ENCODE results near the gene RHOF. TPM values are rescaled to one million over a fixed set of nuclear protein-coding genes. Genes with fewer than 3 reads are reported as not detected.

RHOF gene
- total RNA-seq, 4 donors from 2014 or later: 22.8 to 105 (median 69.9) TPM

- intact Hi-C loops (cut with DNase I): no loop called here
- Histone ChIP-seq H3K4me1 (peaks cover 28 to 29% of the 10 kb centered on the region in 2 donors), H3K27me3 (no peaks in the 10 kb centered on the region), H3K27ac (peak overlapping the region; percentile 77 to 83 (median 81)), H3K4me3 (replicated peaks in 1 of 3) (no peak overlapping the region), H3K9me3 (no peaks in the 10 kb centered on the region), H3K36me3 (no peaks in the 10 kb centered on the region)
- peak; percentile 97 for DNase-seq
- TF ChIP-seq, protein P1, sequence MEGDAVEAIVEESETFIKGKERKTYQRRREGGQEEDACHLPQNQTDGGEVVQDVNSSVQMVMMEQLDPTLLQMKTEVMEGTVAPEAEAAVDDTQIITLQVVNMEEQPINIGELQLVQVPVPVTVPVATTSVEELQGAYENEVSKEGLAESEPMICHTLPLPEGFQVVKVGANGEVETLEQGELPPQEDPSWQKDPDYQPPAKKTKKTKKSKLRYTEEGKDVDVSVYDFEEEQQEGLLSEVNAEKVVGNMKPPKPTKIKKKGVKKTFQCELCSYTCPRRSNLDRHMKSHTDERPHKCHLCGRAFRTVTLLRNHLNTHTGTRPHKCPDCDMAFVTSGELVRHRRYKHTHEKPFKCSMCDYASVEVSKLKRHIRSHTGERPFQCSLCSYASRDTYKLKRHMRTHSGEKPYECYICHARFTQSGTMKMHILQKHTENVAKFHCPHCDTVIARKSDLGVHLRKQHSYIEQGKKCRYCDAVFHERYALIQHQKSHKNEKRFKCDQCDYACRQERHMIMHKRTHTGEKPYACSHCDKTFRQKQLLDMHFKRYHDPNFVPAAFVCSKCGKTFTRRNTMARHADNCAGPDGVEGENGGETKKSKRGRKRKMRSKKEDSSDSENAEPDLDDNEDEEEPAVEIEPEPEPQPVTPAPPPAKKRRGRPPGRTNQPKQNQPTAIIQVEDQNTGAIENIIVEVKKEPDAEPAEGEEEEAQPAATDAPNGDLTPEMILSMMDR (IDR thresholded peaks at IDR 0.05): peak in 1 of 6 experiments; percentile 12
- peak in 1 of 2 donors; percentile 41 for TF ChIP-seq POLR2A (IDR thresholded peaks at IDR 0.05)
- WGBS, 2 donors: 27 to 30% methylated on average over 6 to 8 of the region's 12 CpGs
Measured at GRCh38 chr12:121753844-121754264, 39.6 kb downstream of the RHOF start.

GRCh38 chr12:121751749-121752351, 41.6 kb downstream of the RHOF start:
- no peak for TF ChIP-seq POLR2A (IDR thresholded peaks at IDR 0.05)
- TF ChIP-seq, protein P1 (IDR thresholded peaks at IDR 0.05): no peak
- H3K9me3 ChIP-seq: no peaks in the 10 kb centered on the region
- no peaks in the 10 kb centered on the region for H3K36me3 ChIP-seq
- no peak for DNase-seq
- no peaks in the 10 kb centered on the region for H3K27me3 ChIP-seq
- no peak overlapping the region for H3K4me3 ChIP-seq (replicated peaks in 1 of 3)
- peaks cover 28 to 29% of the 10 kb centered on the region in 2 donors for H3K4me1 ChIP-seq
- WGBS, 2 donors: 94 to 96% methylated on average over 3 to 11 of the region's 12 CpGs
- intact Hi-C loops (cut with DNase I): no loop called here
- H3K27ac ChIP-seq: peak overlapping the region in 1 of 3 donors; percentile 77

GRCh38 chr12:121751034-121751433, 42.5 kb downstream of the RHOF start:
- Histone ChIP-seq H3K4me3 (replicated peaks in 1 of 3) (no peak overlapping the region), H3K27me3 (no peaks in the 10 kb centered on the region), H3K9me3 (no peaks in the 10 kb centered on the region), H3K36me3 (no peaks in the 10 kb centered on the region), H3K4me1 (peaks cover 28 to 29% of the 10 kb centered on the region in 2 donors), H3K27ac (no peak overlapping the region)
- intact Hi-C loops (cut with DNase I): no loop called here
- 80 to 100% methylated on average over 1 of the region's 1 CpG for WGBS, 2 donors
- DNase-seq: no peak
- TF ChIP-seq POLR2A (IDR thresholded peaks at IDR 0.05): no peak
- TF ChIP-seq, protein P1 (IDR thresholded peaks at IDR 0.05): no peak

GRCh38 chr12:121750507-121750955, 43.0 kb downstream of the RHOF start:
- intact Hi-C loops (cut with DNase I): no loop called here
- Histone ChIP-seq H3K4me1 (peaks cover 28 to 29% of the 10 kb centered on the region in 2 donors), H3K27ac (no peak overlapping the region), H3K36me3 (no peaks in the 10 kb centered on the region), H3K27me3 (no peaks in the 10 kb centered on the region), H3K4me3 (replicated peaks in 1 of 3) (no peak overlapping the region), H3K9me3 (no peaks in the 10 kb centered on the region)
- 0 to 6% methylated on average over 1 of the region's 1 CpG for WGBS, 2 donors
- TF ChIP-seq, protein P1 (IDR thresholded peaks at IDR 0.05): no peak
- no peak for TF ChIP-seq POLR2A (IDR thresholded peaks at IDR 0.05)
- no peak for DNase-seq

- TF ChIP-seq POLR2A (IDR thresholded peaks at IDR 0.05): no peak
- TF ChIP-seq, protein P1 (IDR thresholded peaks at IDR 0.05): no peak
- Histone ChIP-seq H3K36me3 (no peaks in the 10 kb centered on the region), H3K4me3 (replicated peaks in 1 of 3) (no peak overlapping the region), H3K27me3 (no peaks in the 10 kb centered on the region), H3K27ac (no peak overlapping the region), H3K9me3 (no peaks in the 10 kb centered on the region), H3K4me1 (peaks cover 16 to 17% of the 10 kb centered on the region in 2 donors)
- intact Hi-C loops (cut with DNase I): no loop called here
- no peak for DNase-seq
- 91% methylated on average over 10 of the region's 10 CpGs for WGBS, 2 donors
Measured at GRCh38 chr12:121749267-121749666, 44.2 kb downstream of the RHOF start.
